GM12874 (cell line): ENCODE data around the gene INPP5A.

Experiments
- TF ChIP-seq, protein P1 (sequence below): IDR thresholded peaks from 2 replicates; pipeline ENCODE4 v1.5.1; 2011; ENCODE audit warnings: low read depth, mild to moderate bottlenecking, control low read depth, low read length, moderate library complexity; ENCODE audit not compliant: insufficient read depth

INPP5A gene

DNA sequence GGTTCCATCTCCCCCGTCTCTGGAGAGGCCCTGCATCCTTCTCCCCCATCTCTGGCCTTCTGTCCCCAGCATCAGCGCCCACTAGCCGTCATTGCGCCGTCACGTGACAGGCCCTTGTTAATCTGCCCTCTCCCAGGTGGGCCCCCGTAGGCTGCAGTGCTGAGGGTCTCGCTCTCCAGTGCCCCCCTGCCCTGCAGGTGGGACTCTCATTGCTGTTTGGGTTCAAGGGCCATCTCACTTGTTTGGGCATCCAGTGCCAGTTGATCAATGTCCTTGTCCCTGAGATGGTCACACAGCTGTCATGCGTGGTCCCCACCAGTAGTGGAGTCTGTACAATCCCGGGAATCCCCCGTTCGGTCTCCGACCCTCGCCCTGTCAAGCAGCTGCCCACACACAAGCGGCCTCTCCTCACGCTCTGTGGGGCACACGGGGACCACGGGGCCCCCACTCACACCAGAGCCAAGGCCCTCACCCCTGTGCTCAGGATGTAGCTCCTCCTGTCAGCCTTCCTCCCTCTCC is 114.0 kb downstream of the INPP5A start:
- TF ChIP-seq, protein P1, sequence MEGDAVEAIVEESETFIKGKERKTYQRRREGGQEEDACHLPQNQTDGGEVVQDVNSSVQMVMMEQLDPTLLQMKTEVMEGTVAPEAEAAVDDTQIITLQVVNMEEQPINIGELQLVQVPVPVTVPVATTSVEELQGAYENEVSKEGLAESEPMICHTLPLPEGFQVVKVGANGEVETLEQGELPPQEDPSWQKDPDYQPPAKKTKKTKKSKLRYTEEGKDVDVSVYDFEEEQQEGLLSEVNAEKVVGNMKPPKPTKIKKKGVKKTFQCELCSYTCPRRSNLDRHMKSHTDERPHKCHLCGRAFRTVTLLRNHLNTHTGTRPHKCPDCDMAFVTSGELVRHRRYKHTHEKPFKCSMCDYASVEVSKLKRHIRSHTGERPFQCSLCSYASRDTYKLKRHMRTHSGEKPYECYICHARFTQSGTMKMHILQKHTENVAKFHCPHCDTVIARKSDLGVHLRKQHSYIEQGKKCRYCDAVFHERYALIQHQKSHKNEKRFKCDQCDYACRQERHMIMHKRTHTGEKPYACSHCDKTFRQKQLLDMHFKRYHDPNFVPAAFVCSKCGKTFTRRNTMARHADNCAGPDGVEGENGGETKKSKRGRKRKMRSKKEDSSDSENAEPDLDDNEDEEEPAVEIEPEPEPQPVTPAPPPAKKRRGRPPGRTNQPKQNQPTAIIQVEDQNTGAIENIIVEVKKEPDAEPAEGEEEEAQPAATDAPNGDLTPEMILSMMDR = no peak

DNA sequence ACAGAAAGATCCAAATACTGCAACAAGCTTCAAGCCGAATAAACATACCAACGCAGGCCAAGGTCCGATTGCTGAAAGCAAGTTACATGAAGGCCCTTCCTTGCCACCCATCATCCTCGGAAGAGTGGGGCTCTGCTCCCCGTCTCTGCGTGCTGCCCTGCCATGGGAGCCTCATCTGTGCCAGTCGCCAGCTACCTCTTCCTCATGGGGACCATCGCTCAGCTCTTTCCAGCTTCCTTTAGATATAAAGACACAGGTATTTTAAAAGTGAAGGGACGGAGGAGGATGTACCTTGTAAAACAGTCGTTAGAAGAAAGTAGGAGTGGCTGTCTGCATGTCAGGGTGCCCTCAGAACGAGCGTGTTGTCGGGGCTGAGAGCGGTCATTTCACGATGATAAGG is 114.9 kb downstream of the INPP5A start:
- TF ChIP-seq, protein P1 = no peak

DNA sequence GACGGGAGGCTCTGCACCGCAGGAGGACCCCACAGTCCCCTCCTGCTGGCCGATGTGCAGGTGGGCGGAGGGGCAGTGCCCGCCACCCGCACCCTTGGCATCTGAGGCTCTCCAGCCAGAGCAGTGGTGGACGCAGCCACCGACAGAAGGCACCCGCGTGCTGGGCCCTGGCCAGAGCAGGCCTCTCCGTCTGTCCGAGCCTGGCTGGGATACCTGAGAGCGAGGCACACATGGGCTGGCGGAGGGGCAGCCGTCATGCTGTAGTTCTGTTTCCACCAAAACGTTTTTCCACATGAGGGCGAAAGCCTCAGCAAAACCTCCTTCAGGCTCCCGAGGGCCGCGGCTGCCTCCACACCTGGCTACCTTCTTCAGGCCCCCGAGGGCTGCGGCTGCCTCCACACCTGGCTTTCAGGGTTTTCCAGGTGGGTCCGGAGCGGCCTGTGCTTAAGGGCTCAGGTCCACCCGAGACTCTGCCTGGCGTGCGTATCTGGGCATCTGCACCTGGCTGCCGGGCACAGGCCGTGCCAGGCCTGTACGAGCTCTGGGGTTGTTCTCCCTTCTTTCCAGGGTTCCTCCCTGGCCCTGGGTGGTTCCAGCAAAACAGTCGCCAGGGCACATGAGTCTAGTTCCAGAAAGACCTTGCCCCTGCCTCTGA is 115.5 kb downstream of the INPP5A start:
- TF ChIP-seq, protein P1 = no peak

DNA sequence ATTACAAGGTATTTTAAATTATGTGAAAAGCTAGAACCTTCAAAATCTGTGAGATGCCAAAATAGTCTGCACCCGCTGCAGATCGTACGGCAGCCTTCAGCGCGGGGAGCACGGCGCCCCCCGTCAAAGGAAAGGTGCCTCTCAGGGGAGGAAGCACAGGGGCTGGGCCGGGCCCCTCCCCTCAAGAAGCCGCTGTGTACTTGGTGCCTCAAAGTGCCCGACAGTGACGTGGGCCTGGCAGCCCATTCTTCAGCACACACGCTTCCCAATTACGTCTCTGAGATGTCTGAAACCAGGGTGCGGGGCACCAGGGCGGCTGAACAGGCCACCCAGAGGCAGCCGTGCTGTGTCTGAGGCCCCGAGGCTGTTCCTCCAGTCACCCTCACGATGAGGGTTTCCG is 116.1 kb downstream of the INPP5A start:
- TF ChIP-seq, protein P1 = no peak

DNA sequence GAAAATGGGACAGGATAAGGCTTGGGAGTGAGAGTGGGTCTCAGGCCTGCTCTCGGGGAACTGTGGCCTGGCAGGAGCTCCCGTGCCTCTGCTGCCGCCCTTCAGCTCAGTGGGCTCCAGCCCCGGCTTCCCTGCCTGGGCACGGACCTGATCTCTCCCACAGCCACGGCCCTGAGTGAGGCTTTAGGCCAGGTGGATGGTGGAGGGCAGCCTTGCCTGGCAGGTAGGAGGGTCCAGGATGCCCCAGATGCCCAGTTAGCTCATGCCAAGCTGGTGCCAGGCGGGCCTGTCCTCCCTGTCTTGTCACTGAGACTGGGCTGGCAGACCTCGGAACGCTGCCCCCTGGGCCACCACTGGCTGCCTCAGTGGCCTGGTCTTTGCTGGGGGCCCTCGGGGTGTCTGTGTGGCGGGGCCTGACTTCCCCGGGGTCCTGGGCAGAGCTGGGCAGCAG is 116.6 kb downstream of the INPP5A start:
- TF ChIP-seq, protein P1 = no peak

DNA sequence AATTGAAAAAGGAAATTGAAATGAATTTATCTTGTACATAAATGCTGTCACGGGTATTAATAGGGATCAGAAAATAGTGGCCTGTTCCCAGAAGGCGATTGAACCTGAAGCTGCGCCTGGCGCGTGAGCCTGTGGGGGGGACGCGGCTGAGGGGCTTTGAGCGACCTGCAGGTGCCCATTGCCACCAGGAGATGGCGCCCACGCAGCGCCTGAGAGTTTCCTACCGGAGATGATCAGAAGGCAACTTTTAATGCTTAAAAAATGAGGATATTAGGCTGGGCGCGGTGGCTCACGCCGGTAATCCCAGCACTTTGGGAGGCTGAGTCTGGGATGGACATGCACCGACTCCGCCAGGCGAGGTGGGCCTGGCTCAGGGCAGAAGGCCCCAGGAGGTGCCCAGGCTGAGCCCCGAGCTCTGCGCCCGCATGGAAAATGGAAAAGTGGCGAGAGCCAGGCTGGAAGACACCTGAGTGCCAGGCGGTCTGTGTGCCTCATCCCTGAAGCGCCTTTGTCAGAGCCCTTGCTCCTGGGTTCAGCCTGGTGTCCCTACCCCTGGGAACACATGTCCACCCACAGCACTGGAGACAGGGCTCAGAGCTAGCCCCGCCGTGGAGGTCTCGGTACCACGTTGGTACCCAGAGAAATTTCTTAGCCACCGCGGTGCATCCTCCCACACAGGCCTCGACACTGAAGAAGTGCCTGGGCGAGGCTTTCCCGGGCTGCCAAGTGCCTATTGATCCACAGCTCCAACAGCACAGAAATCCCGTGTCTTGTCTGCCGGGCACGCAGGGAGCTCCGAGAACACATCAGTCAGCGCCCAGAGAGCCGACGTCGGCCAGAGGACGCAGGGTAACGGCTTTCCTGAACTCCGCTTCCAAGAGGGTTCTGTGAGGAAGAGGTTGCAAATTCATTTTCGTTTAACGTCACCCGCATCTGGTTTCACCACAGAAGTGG is 117.4 kb downstream of the INPP5A start:
- TF ChIP-seq, protein P1 = peak; percentile 86

DNA sequence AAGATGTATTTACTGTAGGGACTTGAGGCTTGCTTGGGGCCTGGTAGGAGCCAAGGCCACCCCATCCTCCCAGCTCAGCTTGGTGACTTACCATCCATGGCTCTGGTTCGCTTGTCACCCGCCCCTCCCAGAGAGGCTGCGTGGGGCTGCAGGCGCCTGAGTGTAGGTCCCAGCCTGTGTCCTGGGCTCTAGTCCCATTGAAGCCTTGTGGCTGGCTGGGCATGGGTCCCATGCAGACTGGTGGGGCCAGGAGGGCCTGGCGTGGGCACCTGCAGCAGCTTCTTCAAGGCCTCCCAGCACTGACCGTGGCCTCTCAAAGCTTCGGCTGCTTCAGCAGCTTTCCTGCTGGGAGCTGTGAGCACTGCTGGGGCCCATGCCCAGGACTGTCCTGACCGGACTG is 118.1 kb downstream of the INPP5A start:
- TF ChIP-seq, protein P1 = no peak
